Neural cell (in vitro differentiated cells): ENCODE results near the gene PSD2. TPM values are rescaled to one million over a fixed set of nuclear protein-coding genes. Genes with fewer than 3 reads are reported as not detected.

Experiments
- H2AFZ ChIP-seq: fragments of 200-600, 300-800 bp; sonication (generic), shearing (Covaris generic); 2 replicates; pipeline ENCODE4 v1.6.0; 2014; ENCODE audit warnings: low read depth, mild to moderate bottlenecking, antibody characterized with exemption, low read length, moderate library complexity
- H3F3A ChIP-seq: fragments of 200-600 bp; shearing (Covaris generic); 2 replicates; pipeline ENCODE4 v1.6.1; 2016; ENCODE audit warnings: mild to moderate bottlenecking, moderate library complexity, mixed read lengths, antibody characterized with exemption, low read length; ENCODE audit not compliant: insufficient read depth, poor library complexity, severe bottlenecking
- H3K27ac ChIP-seq: fragments of 200-600, 300-800 bp; sonication (generic), shearing (Covaris generic); 2 replicates; pipeline ENCODE4 v1.5.1; 2014; ENCODE audit warnings: mild to moderate bottlenecking, low read length, moderate library complexity
- H3K27me3 ChIP-seq: fragments of 300-800, 200-600 bp; sonication (generic), shearing (Covaris generic); 2 replicates; pipeline ENCODE4 v1.6.0; 2014; ENCODE audit warnings: mild to moderate bottlenecking, low read depth, low read length, moderate library complexity; ENCODE audit not compliant: insufficient read depth
- H3K36me3 ChIP-seq: fragments of 300-800, 200-600 bp; sonication (generic), shearing (Covaris generic); 2 replicates; pipeline ENCODE4 v1.5.1; 2014; ENCODE audit warnings: mild to moderate bottlenecking, antibody characterized with exemption, low read length, moderate library complexity; ENCODE audit not compliant: insufficient read depth
- H3K4me2 ChIP-seq: fragments of 300-800, 200-600 bp; sonication (generic), shearing (Covaris generic); 2 replicates; pipeline ENCODE4 v1.6.0; 2014; ENCODE audit warnings: mild to moderate bottlenecking, low read length
- H3K4me3 ChIP-seq: fragments of 300-800, 200-600 bp; sonication (generic), shearing (Covaris generic); 2 replicates; pipeline ENCODE4 v1.5.1; 2014; ENCODE audit warnings: mild to moderate bottlenecking, low read length, moderate library complexity
- H3K79me2 ChIP-seq: fragments of 200-600 bp; shearing (Covaris generic); replicated peaks from 2 replicates; pipeline ENCODE4 v1.6.0; 2014; ENCODE audit warnings: mild to moderate bottlenecking, low read length, moderate library complexity; ENCODE audit not compliant: insufficient read depth
- H3K9ac ChIP-seq: fragments of 300-800, 200-600 bp; sonication (generic), shearing (Covaris generic); 2 replicates; pipeline ENCODE4 v1.6.1; 2016; ENCODE audit warnings: mild to moderate bottlenecking, low read length, mixed read lengths
- H3K9me2 ChIP-seq: fragments of 200-600 bp; shearing (Covaris generic); 2 replicates; pipeline ENCODE4 v1.6.1; 2016; ENCODE audit warnings: mild to moderate bottlenecking, low read length, mixed read lengths; ENCODE audit not compliant: insufficient read depth
- H3K9me3 ChIP-seq: fragments of 200-600, 300-800 bp; sonication (generic), shearing (Covaris generic); 2 replicates; pipeline ENCODE4 v1.6.1; 2016; ENCODE audit warnings: mild to moderate bottlenecking, mixed run types, low read length, moderate library complexity, mixed read lengths
- H4K20me1 ChIP-seq: fragments of 200-600 bp; shearing (Covaris generic); 2 replicates; pipeline ENCODE4 v1.6.1; 2016; ENCODE audit warnings: mild to moderate bottlenecking, mixed run types; ENCODE audit not compliant: insufficient read depth
- EP300 ChIP-seq: fragments of 450-650 bp; conservative IDR thresholded peaks from 2 replicates; pipeline ENCODE4 v1.6.1; 2014; ENCODE audit warnings: antibody characterized with exemption, mild to moderate bottlenecking, moderate library complexity; ENCODE audit not compliant: poor library complexity, severe bottlenecking
- EZH2 ChIP-seq: fragments of 200-600, 300-800 bp; shearing (Covaris generic), sonication (generic); IDR thresholded peaks from 2 replicates; pipeline ENCODE4 v1.6.1; 2014; ENCODE audit warnings: antibody characterized with exemption, low read length, borderline replicate concordance, mild to moderate bottlenecking; ENCODE audit not compliant: insufficient read depth, poor library complexity, severe bottlenecking
- MXI1 ChIP-seq: fragments of 450-650 bp; conservative IDR thresholded peaks from 2 replicates; pipeline ENCODE4 v1.6.1; 2014; ENCODE audit warnings: antibody characterized with exemption, mild to moderate bottlenecking; ENCODE audit not compliant: poor library complexity, severe bottlenecking
- POLR2AphosphoS5 ChIP-seq: IDR thresholded peaks from 2 replicates; pipeline ENCODE4 v1.6.1; 2012
- RAD21 ChIP-seq: fragments of 450-650 bp; conservative IDR thresholded peaks from 2 replicates; pipeline ENCODE4 v1.6.1; 2014; ENCODE audit warnings: antibody characterized with exemption, mild to moderate bottlenecking, moderate library complexity
- SMC3 ChIP-seq: fragments of 450-650 bp; conservative IDR thresholded peaks from 2 replicates; pipeline ENCODE4 v1.6.1; 2014; ENCODE audit warnings: antibody characterized with exemption, mild to moderate bottlenecking, moderate library complexity; ENCODE audit not compliant: poor library complexity
- TAF1 ChIP-seq: IDR thresholded peaks from 2 replicates; pipeline ENCODE4 v1.6.1; 2012; ENCODE audit warnings: low read depth
- polyA plus RNA-seq: library from polyadenylated mRNA; depleted of rRNA; stranded (reverse); fragments of >200 nt; gene quantifications from 2 replicates; pipeline ENCODE4 v1.2.3, GENCODE V29; 2014
- TF ChIP-seq, protein P1 (sequence below): fragments of 450-650 bp; IDR thresholded peaks from 2 replicates; pipeline ENCODE4 v1.5.1; 2014; ENCODE audit warnings: antibody characterized with exemption, mild to moderate bottlenecking, moderate library complexity; ENCODE audit not compliant: poor library complexity, severe bottlenecking
- TF ChIP-seq, protein P2 (sequence below): IDR thresholded peaks from 2 replicates; pipeline ENCODE4 v1.6.1; 2012; ENCODE audit warnings: borderline replicate concordance

The PSD2 gene
- polyA plus RNA-seq, 1 donor from 2014 or later = 33.4 TPM

- H2AFZ ChIP-seq = no peak overlapping the region
- H3K36me3 ChIP-seq = no peaks in the 10 kb centered on the region
- no peak overlapping the region for H3K27ac ChIP-seq
- no peak overlapping the region for H3K4me3 ChIP-seq
- TF ChIP-seq SMC3 = no peak
- TF ChIP-seq TAF1 = no peak
- no peak for TF ChIP-seq POLR2AphosphoS5
- TF ChIP-seq EP300 = no peak
- TF ChIP-seq, protein P1, sequence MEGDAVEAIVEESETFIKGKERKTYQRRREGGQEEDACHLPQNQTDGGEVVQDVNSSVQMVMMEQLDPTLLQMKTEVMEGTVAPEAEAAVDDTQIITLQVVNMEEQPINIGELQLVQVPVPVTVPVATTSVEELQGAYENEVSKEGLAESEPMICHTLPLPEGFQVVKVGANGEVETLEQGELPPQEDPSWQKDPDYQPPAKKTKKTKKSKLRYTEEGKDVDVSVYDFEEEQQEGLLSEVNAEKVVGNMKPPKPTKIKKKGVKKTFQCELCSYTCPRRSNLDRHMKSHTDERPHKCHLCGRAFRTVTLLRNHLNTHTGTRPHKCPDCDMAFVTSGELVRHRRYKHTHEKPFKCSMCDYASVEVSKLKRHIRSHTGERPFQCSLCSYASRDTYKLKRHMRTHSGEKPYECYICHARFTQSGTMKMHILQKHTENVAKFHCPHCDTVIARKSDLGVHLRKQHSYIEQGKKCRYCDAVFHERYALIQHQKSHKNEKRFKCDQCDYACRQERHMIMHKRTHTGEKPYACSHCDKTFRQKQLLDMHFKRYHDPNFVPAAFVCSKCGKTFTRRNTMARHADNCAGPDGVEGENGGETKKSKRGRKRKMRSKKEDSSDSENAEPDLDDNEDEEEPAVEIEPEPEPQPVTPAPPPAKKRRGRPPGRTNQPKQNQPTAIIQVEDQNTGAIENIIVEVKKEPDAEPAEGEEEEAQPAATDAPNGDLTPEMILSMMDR = no peak
- no peak for TF ChIP-seq MXI1
- no peaks in the 10 kb centered on the region for H3F3A ChIP-seq
- H4K20me1 ChIP-seq = no peaks in the 10 kb centered on the region
- no peaks in the 10 kb centered on the region for H3K27me3 ChIP-seq
- no peak overlapping the region for H3K9ac ChIP-seq
- no peaks in the 10 kb centered on the region for H3K9me3 ChIP-seq
- no peaks in the 10 kb centered on the region for H3K9me2 ChIP-seq
- H3K4me2 ChIP-seq = no peak overlapping the region
- H3K79me2 ChIP-seq = no peaks in the 10 kb centered on the region
Observed at GRCh38 chr5:139776861-139777260, 18.7 kb upstream of the PSD2 start.

DNA sequence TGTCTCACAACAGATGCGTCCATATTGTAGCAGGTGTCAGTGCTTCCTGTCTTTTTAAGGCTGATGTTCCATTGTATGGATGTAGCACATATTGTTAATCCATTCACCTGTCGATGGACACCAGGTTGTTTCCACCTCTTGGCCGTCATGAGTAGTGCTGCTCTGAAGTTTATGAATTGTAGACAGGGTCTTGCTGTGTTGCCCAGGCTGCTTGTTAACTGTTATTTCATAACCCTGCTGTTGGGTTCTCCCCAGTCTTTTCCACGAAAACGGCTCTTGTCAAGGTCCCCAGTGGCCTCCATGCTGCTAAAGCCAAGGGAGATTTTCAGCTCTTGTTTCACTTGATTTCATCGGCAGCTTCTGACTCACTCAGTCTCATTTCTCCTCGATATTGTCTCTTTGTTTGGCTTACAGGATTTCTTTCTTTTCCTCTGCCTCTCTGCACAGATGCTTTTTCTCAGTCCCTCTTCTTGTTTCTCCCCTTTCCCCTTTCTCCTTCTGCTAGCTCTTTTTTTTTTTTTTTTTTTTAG, 12.1 kb upstream of the PSD2 start:
- Histone ChIP-seq H3K4me2 (no peak overlapping the region), H2AFZ (no peak overlapping the region), H3K4me3 (no peak overlapping the region), H3K36me3 (no peaks in the 10 kb centered on the region), H3K79me2 (no peaks in the 10 kb centered on the region), H3K9me2 (no peaks in the 10 kb centered on the region), H3K9ac (no peak overlapping the region), H3K27ac (no peak overlapping the region), H3K9me3 (no peaks in the 10 kb centered on the region), H3F3A (no peaks in the 10 kb centered on the region), H3K27me3 (no peaks in the 10 kb centered on the region), H4K20me1 (no peaks in the 10 kb centered on the region)
- TF ChIP-seq, protein P2, sequence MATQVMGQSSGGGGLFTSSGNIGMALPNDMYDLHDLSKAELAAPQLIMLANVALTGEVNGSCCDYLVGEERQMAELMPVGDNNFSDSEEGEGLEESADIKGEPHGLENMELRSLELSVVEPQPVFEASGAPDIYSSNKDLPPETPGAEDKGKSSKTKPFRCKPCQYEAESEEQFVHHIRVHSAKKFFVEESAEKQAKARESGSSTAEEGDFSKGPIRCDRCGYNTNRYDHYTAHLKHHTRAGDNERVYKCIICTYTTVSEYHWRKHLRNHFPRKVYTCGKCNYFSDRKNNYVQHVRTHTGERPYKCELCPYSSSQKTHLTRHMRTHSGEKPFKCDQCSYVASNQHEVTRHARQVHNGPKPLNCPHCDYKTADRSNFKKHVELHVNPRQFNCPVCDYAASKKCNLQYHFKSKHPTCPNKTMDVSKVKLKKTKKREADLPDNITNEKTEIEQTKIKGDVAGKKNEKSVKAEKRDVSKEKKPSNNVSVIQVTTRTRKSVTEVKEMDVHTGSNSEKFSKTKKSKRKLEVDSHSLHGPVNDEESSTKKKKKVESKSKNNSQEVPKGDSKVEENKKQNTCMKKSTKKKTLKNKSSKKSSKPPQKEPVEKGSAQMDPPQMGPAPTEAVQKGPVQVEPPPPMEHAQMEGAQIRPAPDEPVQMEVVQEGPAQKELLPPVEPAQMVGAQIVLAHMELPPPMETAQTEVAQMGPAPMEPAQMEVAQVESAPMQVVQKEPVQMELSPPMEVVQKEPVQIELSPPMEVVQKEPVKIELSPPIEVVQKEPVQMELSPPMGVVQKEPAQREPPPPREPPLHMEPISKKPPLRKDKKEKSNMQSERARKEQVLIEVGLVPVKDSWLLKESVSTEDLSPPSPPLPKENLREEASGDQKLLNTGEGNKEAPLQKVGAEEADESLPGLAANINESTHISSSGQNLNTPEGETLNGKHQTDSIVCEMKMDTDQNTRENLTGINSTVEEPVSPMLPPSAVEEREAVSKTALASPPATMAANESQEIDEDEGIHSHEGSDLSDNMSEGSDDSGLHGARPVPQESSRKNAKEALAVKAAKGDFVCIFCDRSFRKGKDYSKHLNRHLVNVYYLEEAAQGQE = no peak
- TF ChIP-seq SMC3 (no peak), EP300 (no peak), TAF1 (no peak), EZH2 (no peak), POLR2AphosphoS5 (no peak), RAD21 (no peak), MXI1 (no peak)
- TF ChIP-seq, protein P1 = no peak
